H1 (cell line): ENCODE results near the gene RBBP8. TPM values are rescaled to one million over a fixed set of nuclear protein-coding genes. Genes with fewer than 3 reads are reported as not detected.

ENCODE experiments used
- CTCF ChIA-PET: fragments of 300-600 bp; sonication (Branson Sonifier 250); formaldehyde crosslinking; loops from one replicate; lab custom pipeline; 2021; ENCODE audit not compliant: partially characterized antibody; lab: Charles Lee
- POLR2A ChIA-PET: fragments of 300-600 bp; sonication (Branson Sonifier 250); formaldehyde crosslinking; loops from one replicate; lab custom pipeline; 2021; ENCODE audit warnings: inconsistent platforms; ENCODE audit not compliant: partially characterized antibody; lab: Charles Lee
- DNase-seq, 2 experiments: peaks; one replicate each; pipeline versions ENCODE4 v3.0.0 to v3.0.0-alpha.2; 2010 to 2022; ENCODE audit warnings: low spot score in 2 of 2, low read depth in 1 of 2, mixed read lengths in 1 of 2
- FAIRE-seq: peaks from 2 replicates; lab custom pipeline; 2011; peaks lifted over from hg19 to GRCh38; lab: Jason Lieb, UNC
- H2AFZ ChIP-seq: 2 replicates; pipeline ENCODE4 v1.8.1; 2012; ENCODE audit warnings: low read length, inconsistent platforms
- H2AK5ac ChIP-seq: 2 replicates; pipeline ENCODE4 v1.6.1; 2013; ENCODE audit warnings: low read depth, low read length
- H2BK120ac ChIP-seq: replicated peaks from 2 replicates; pipeline ENCODE3; 2013; ENCODE audit warnings: low read depth, low read length, inconsistent platforms
- H2BK12ac ChIP-seq: 2 replicates; pipeline ENCODE4 v1.6.1; 2013; ENCODE audit warnings: low read depth, low read length
- H2BK15ac ChIP-seq: 2 replicates; pipeline ENCODE4 v1.6.1; 2013; ENCODE audit warnings: low read length
- H2BK20ac ChIP-seq: 2 replicates; pipeline ENCODE4 v1.6.1; 2013; ENCODE audit warnings: low read length
- H2BK5ac ChIP-seq: 2 replicates; pipeline ENCODE4 v1.6.1; 2013; ENCODE audit warnings: low read depth, low read length
- H3K14ac ChIP-seq: 2 replicates; pipeline ENCODE4 v1.6.1; 2013; ENCODE audit warnings: inconsistent platforms; ENCODE audit not compliant: insufficient read length
- H3K18ac ChIP-seq: 2 replicates; pipeline ENCODE4 v1.6.1; 2013; ENCODE audit warnings: low read length; ENCODE audit errors: extremely low read depth
- H3K23ac ChIP-seq: 2 replicates; pipeline ENCODE4 v1.6.1; 2013; ENCODE audit warnings: inconsistent platforms; ENCODE audit not compliant: insufficient read length
- H3K23me2 ChIP-seq: 2 replicates; pipeline ENCODE4 v1.6.1; 2013; ENCODE audit warnings: low read depth, low read length
- H3K27ac ChIP-seq: 2 replicates; pipeline ENCODE4 v1.6.1; 2011; ENCODE audit warnings: low read depth, low read length, inconsistent platforms
- H3K27me3 ChIP-seq, 4 experiments: replicated peaks in 1 of 4; 1 replicate in 1 of 4; 2 replicates in 3 of 4; pipeline versions ENCODE4 v1.6.1 to v1.8.1; 2011 to 2013; ENCODE audit warnings: low read length in 3 of 4, mild to moderate bottlenecking in 3 of 4, inconsistent platforms in 2 of 4, mixed read lengths in 2 of 4, moderate library complexity in 1 of 4; ENCODE audit not compliant: control insufficient read depth in 3 of 4, insufficient read depth in 3 of 4; ENCODE audit errors: extremely low read depth in 1 of 4
- H3K36me3 ChIP-seq, 4 experiments: 2 replicates each; pipeline versions ENCODE4 v1.6.1 to v1.8.1; 2011 to 2013; ENCODE audit warnings: mild to moderate bottlenecking in 4 of 4, low read length in 3 of 4, moderate library complexity in 2 of 4, control low read depth in 1 of 4, inconsistent platforms in 1 of 4; ENCODE audit not compliant: insufficient read depth in 4 of 4, control insufficient read depth in 2 of 4
- H3K4ac ChIP-seq: replicated peaks from 2 replicates; pipeline ENCODE3; 2013; ENCODE audit warnings: low read length, low read depth, mixed read lengths, inconsistent platforms; ENCODE audit not compliant: insufficient read length
- H3K4me1 ChIP-seq, 4 experiments: replicated peaks in 1 of 4; 1 replicate in 1 of 4; 2 replicates in 3 of 4; pipeline versions ENCODE4 v1.6.1 to v1.8.1; 2011 to 2013; ENCODE audit warnings: low read length in 3 of 4, inconsistent platforms in 2 of 4, mixed read lengths in 1 of 4; ENCODE audit not compliant: insufficient read depth in 4 of 4, control insufficient read depth in 3 of 4
- H3K4me2 ChIP-seq, 2 experiments: 2 replicates each; pipeline versions ENCODE4 v1.6.1 to v1.8.1; 2011 to 2013; ENCODE audit warnings: low read depth in 2 of 2, low read length in 2 of 2, control low read depth in 1 of 2, inconsistent platforms in 1 of 2, mild to moderate bottlenecking in 1 of 2; ENCODE audit not compliant: insufficient read depth in 1 of 2
- H3K4me3 ChIP-seq, 4 experiments: fragments of 200-600, 300-600 bp in 1 of 4; sonication (generic), shearing (Covaris generic), sonication (Bioruptor Twin) in 1 of 4; 2 replicates each; pipeline versions ENCODE4 v1.5.1 to v1.8.1; 2011 to 2016; ENCODE audit warnings: low read length in 4 of 4, low read depth in 3 of 4, control low read depth in 2 of 4, inconsistent platforms in 2 of 4, mild to moderate bottlenecking in 2 of 4, mixed read lengths in 1 of 4, moderate library complexity in 1 of 4; ENCODE audit not compliant: insufficient read depth in 2 of 4; ENCODE audit errors: extremely low read depth in 1 of 4
- H3K56ac ChIP-seq: replicated peaks from 2 replicates; pipeline ENCODE3; 2013; ENCODE audit warnings: low read depth, mild to moderate bottlenecking, mixed read lengths, low read length, inconsistent platforms; ENCODE audit not compliant: insufficient read length
- H3K79me1 ChIP-seq: 2 replicates; pipeline ENCODE4 v1.6.1; 2013; ENCODE audit warnings: low read depth, low read length, control low read depth
- H3K79me2 ChIP-seq, 2 experiments: 2 replicates each; pipeline versions ENCODE4 v1.6.1 to v1.8.1; 2012 to 2013; ENCODE audit warnings: low read length in 2 of 2, mild to moderate bottlenecking in 2 of 2, inconsistent platforms in 1 of 2; ENCODE audit not compliant: insufficient read depth in 2 of 2, control insufficient read depth in 1 of 2
- H3K9ac ChIP-seq, 4 experiments: replicated peaks in 1 of 4; 1 replicate in 1 of 4; 2 replicates in 3 of 4; pipeline versions ENCODE4 v1.6.1 to v1.8.1; 2011 to 2013; ENCODE audit warnings: low read depth in 3 of 4, low read length in 3 of 4, control low read depth in 2 of 4, mild to moderate bottlenecking in 2 of 4, moderate library complexity in 2 of 4, inconsistent platforms in 1 of 4; ENCODE audit errors: extremely low read depth in 1 of 4
- H3K9me3 ChIP-seq, 2 experiments: 2 replicates each; pipeline versions ENCODE4 v1.6.1 to v1.8.1; 2012 to 2013; ENCODE audit warnings: mild to moderate bottlenecking in 2 of 2, moderate library complexity in 2 of 2, control low read depth in 1 of 2, inconsistent platforms in 1 of 2, low read depth in 1 of 2, low read length in 1 of 2, mixed read lengths in 1 of 2; ENCODE audit not compliant: insufficient read depth in 2 of 2
- H4K20me1 ChIP-seq, 2 experiments: replicated peaks in 1 of 2; 2 replicates each; pipeline versions ENCODE3 to v1.8.1; 2011 to 2013; ENCODE audit warnings: inconsistent platforms in 2 of 2, low read length in 2 of 2, mild to moderate bottlenecking in 1 of 2; ENCODE audit not compliant: insufficient read depth in 2 of 2, control insufficient read depth in 1 of 2
- H4K5ac ChIP-seq: 2 replicates; pipeline ENCODE4 v1.6.1; 2013; ENCODE audit warnings: low read length, low read depth, mixed read lengths, inconsistent platforms; ENCODE audit not compliant: insufficient read length
- H4K8ac ChIP-seq: 2 replicates; pipeline ENCODE4 v1.8.0; 2013; ENCODE audit warnings: mild to moderate bottlenecking, moderate library complexity, low read length, inconsistent platforms; ENCODE audit not compliant: insufficient read depth; ENCODE audit errors: extremely low read depth
- H4K91ac ChIP-seq: replicated peaks from 2 replicates; pipeline ENCODE3; 2013; ENCODE audit warnings: low read length, mixed read lengths, inconsistent platforms; ENCODE audit not compliant: insufficient read length
- BACH1 ChIP-seq: IDR thresholded peaks from 2 replicates; pipeline ENCODE4 v1.6.1; 2012; ENCODE audit warnings: low read length, improper control_type of control experiment
- CHD1 ChIP-seq: IDR thresholded peaks from 2 replicates; pipeline ENCODE4 v1.6.1; 2012; ENCODE audit warnings: low read depth, low read length, improper control_type of control experiment
- KDM5A ChIP-seq: fragments of 200-600 bp; IDR thresholded peaks from 2 replicates; pipeline ENCODE4 v1.7.1; 2012; ENCODE audit warnings: mild to moderate bottlenecking, low read length, inconsistent platforms, mixed read lengths
- POLR2A ChIP-seq, 2 experiments: IDR thresholded peaks; 1 replicate in 1 of 2; 2 replicates in 1 of 2; pipeline ENCODE4 v1.6.1; 2011; ENCODE audit warnings: low read depth in 2 of 2, low read length in 2 of 2, mild to moderate bottlenecking in 2 of 2; ENCODE audit errors: control extremely low read depth in 1 of 2
- RFX5 ChIP-seq: IDR thresholded peaks from 2 replicates; pipeline ENCODE4 v1.6.1; 2011; ENCODE audit warnings: low read depth, low read length, improper control_type of control experiment, borderline replicate concordance
- RXRA ChIP-seq: IDR thresholded peaks from 2 replicates; pipeline ENCODE4 v1.6.1; 2011; ENCODE audit warnings: low read depth, mild to moderate bottlenecking, low read length, moderate library complexity; ENCODE audit not compliant: insufficient read depth
- SIN3A ChIP-seq, 2 experiments: IDR thresholded peaks in 1 of 2; conservative IDR thresholded peaks in 1 of 2; 2 replicates each; pipeline ENCODE4 v1.6.1; 2011 to 2012; ENCODE audit warnings: low read length in 2 of 2, improper control_type of control experiment in 1 of 2, low read depth in 1 of 2, mild to moderate bottlenecking in 1 of 2
- SRF ChIP-seq: IDR thresholded peaks from 2 replicates; pipeline ENCODE4 v1.6.1; 2011; ENCODE audit warnings: mild to moderate bottlenecking, low read depth, low read length, moderate library complexity
- TCF12 ChIP-seq: IDR thresholded peaks from 2 replicates; pipeline ENCODE4 v1.6.1; 2011; ENCODE audit warnings: low read depth, mild to moderate bottlenecking, low read length
- YY1 ChIP-seq: IDR thresholded peaks from 2 replicates; pipeline ENCODE4 v1.6.1; 2011; ENCODE audit warnings: low read depth, mild to moderate bottlenecking, low read length
- ZNF274 ChIP-seq: IDR thresholded peaks from 2 replicates; pipeline ENCODE4 v1.7.0; 2012; ENCODE audit warnings: low read length, borderline replicate concordance; ENCODE audit errors: extremely low read depth
- WGBS, 2 experiments: shearing (Covaris generic) in 1 of 2; methylation state at CpG; one replicate each; pipeline versions ENCODE4 v1.1.6 to v1.1.7; 2013 to 2015; ENCODE audit warnings: low lambda C conversion rate in 2 of 2, mixed read lengths in 2 of 2, inconsistent platforms in 1 of 2, low coverage in 1 of 2, missing lambda C conversion rate in 1 of 2; ENCODE audit not compliant: insufficient replicate concordance in 2 of 2, insufficient coverage in 1 of 2, insufficient read length in 1 of 2; ENCODE audit errors: extremely low coverage in 1 of 2, missing lambda C conversion rate in 1 of 2; 5-methylcytosine and 5-hydroxymethylcytosine counted together
- polyA plus RNA-seq, 7 experiments: library from polyadenylated mRNA; depleted of rRNA in 3 of 7; stranded (reverse) in 5 of 7; unstranded in 2 of 7; fragments of >200 nt in 5 of 7; fragments of 200-250 nt in 2 of 7; gene quantifications; 1 replicate in 5 of 7; 2 replicates in 1 of 7; 4 replicates in 1 of 7; pipeline versions ENCODE4 v1.2.1 to v1.2.3, GENCODE V29; 2011 to 2013; ENCODE audit warnings: missing spikeins in 2 of 7, mixed read lengths in 2 of 7
- total RNA-seq: library from RNA; stranded (reverse); fragmentation: NEBNext Ultra II Directional; extraction: Animal tissue kit (Norgen Biotek cat#: 25700); gene quantifications from 2 replicates; pipeline ENCODE4 v1.2.1, GENCODE V29; 2021

The RBBP8 gene
- total and polyA plus RNA-seq, 2 of the 8 experiments (the other 6 are each of a cell fraction or from before 2014, with no cell fraction given), result 16.1 to 65.8 TPM

- TF ChIP-seq BACH1, result no peak
- TF ChIP-seq YY1, result no peak
- no peak for TF ChIP-seq ZNF274
- no peak for TF ChIP-seq RFX5
- TF ChIP-seq CHD1, result no peak
- TF ChIP-seq SIN3A (conservative IDR thresholded peaks at IDR 0.05 in 1 of 2, IDR thresholded peaks at IDR 0.05 in 1 of 2; ENCODE audit: low read depth in 1 of 2, low read length in 2 of 2), result no peak
- TF ChIP-seq RXRA, result no peak
- TF ChIP-seq SRF, result no peak
- TF ChIP-seq TCF12, result no peak
- no peak for TF ChIP-seq KDM5A
- no peak for TF ChIP-seq POLR2A (IDR thresholded peaks at IDR 0.05; ENCODE audit: control extremely low read depth in 1 of 2, low read depth in 2 of 2, low read length in 2 of 2)
These were observed 8.5 kb upstream of the RBBP8 start for GRCh38 chr18:22924589-22924988.

More at GRCh38 chr18:22924589-22924988, 8.5 kb upstream of the RBBP8 start:
- DNase-seq (no peak), FAIRE-seq (no peak)
- Histone ChIP-seq H3K4me1 (no peaks in the 10 kb centered on the region), H3K79me1 (no peaks in the 10 kb centered on the region), H3K9ac (no peak overlapping the region), H3K27ac (no peak overlapping the region), H4K20me1 (no peaks in the 10 kb centered on the region), H3K18ac (no peak overlapping the region), H4K8ac (no peak overlapping the region), H2BK120ac (no peak overlapping the region), H2AK5ac (no peak overlapping the region), H3K27me3 (no peaks in the 10 kb centered on the region), H3K4me2 (no peak overlapping the region), H4K5ac (no peak overlapping the region), H3K4ac (no peak overlapping the region), H4K91ac (no peak overlapping the region), H2BK12ac (no peak overlapping the region), H2AFZ (no peak overlapping the region), H3K4me3 (no peak overlapping the region), H3K14ac (no peak overlapping the region), H2BK5ac (no peak overlapping the region), H2BK15ac (no peak overlapping the region), H3K79me2 (no peaks in the 10 kb centered on the region), H3K56ac (no peak overlapping the region), H3K23ac (no peak overlapping the region), H3K23me2 (no peaks in the 10 kb centered on the region; the same call in 1 of the 2 replicates), H3K36me3 (no peaks in the 10 kb centered on the region), H3K9me3 (no peaks in the 10 kb centered on the region), H2BK20ac (no peak overlapping the region)
- CTCF ChIA-PET, result interaction anchor here (0.5 to 1.8 kb wide), 6 partner anchors 10 to 850 kb away, joined by 3 to 5 read pairs (median 3); no protein-coding TSS in a partner anchor
- POLR2A ChIA-PET, result interaction anchor here (0.6 to 3.8 kb wide), 4 partner anchors 9 to 95 kb away, joined by 3 to 16 read pairs (median 3); partner anchors contain the start of gene RBBP8
- WGBS, 2 experiments, result 84% methylated on average over 2 of the region's 2 CpGs; no CpG with 5 or more reads in 1 of the 2 experiments
